CD4-positive, alpha-beta T cell treated with Interleukin-21 for 1 hour (primary cell): ENCODE results near the gene EIF2B2.
A peak's percentile ranks its signal among the peaks of the same experiment; 100 is the strongest.

ENCODE experiments used
- DNase-seq: peaks from one replicate; pipeline ENCODE4 v3.0.0-alpha.2; 2020

EIF2B2 gene

DNA sequence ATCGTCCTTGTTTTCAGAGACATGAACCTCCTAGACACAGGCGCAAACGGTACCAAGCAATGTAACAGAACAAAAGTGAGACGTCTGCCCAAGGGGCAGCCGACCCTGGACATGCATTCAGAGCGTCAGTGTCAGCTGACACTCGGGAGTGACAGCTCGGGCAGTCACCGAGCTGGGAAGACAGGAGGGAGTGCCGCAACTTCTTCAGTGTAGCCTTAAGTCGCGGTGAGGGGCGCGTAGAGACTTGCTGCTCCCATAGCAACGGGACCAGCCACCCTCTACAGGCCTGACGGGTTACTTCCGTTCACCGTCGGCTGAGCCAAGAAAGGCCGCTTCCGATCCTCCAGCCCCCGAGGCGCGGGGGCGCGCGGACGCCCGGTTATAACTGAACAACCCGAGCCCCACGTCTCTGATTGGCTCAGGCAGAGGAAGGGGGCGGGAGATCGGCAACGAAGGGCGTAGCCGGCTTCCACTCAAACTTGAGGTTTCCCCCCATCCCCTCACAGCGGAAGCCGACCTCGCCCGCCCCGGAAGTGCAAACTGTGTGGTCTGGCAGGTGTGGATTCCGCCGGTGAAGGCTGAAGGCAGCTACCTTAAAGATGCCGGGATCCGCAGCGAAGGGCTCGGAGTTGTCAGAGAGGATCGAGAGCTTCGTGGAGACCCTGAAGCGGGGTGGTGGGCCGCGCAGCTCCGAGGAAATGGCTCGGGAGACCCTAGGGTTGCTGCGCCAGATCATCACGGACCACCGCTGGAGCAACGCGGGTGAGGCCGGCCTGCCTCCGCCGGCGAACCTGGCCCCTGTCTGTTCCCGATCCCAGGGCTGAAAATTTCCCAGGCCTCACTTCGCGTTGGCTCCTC, at the start of gene EIF2B2:
EIF2B2 (plus strand) TSS at position 530 of the 858 bp plus-strand sequence; CDS start at position 600, 70 bp downstream.
- peak; percentile 99 for DNase-seq

DNA sequence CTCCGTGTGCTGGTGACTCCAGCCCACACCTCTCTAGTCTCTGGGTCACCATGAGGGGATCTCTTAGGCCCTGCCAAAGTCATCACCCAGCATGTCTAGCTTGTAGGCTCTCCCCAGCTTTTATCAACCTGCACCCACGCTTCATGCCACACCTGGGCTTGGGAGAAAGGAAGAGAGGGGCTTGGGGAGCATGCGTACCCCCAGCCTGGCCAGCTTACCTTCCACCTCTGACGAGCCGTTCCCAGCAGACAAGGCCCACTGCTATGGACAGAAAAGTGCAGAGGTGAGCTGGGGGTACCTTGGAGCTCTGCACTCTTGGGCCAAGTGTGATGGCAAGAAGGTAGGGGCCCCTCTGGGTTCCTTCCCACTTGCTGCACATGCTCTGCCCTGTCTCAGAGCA, 49.0 kb upstream of the EIF2B2 start:
- DNase-seq: no peak

DNA sequence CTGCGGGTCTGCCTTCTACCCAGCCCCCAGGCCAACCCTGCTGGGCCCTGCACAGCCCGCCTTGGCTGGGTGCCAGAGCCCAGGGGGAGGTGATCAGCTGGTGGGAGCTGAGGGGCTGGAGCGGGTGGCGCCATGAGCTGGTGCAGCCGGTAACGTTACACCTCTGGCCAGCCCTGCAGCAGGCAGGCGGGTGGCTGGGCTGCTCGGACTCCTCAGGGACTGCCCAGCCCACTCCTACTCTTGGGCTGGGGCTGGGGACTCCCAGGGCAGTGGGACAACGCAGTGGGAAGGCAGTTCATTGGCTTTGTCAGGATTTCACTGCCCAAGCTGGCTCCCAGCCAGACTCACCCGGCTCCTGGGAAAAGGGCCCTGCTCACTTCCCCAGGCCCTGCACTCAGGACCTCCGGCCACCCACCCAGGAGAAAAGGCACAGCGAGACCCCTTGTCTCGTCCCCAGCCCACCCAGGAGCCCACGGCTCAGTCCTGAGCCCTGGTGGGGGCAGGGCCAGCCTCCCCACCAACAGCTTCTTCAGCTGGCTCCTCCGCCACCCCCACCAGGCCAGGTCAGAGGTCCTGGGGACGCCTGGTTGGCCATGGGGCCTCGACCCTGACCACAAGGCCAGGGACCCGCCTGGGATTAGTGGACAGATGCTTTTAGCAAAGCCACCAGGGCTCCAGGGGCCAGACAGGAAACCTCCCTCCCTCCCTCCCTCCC, 48.3 kb upstream of the EIF2B2 start:
- DNase-seq: no peak

DNA sequence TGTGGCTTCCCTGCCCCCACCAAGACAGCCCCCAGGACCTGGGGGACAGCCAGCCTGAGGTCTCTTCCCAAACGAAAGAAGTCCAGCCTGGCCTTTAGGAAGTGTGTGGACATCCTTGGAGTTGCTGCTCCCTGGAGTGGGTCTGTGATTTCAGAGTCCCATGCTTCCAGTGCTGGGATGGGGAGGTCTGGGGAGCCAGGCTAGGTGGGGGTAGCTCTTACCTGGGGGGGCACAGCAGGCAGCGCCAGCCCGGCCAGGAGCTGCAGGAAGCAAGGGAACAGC, 47.8 kb upstream of the EIF2B2 start:
- no peak for DNase-seq

DNA sequence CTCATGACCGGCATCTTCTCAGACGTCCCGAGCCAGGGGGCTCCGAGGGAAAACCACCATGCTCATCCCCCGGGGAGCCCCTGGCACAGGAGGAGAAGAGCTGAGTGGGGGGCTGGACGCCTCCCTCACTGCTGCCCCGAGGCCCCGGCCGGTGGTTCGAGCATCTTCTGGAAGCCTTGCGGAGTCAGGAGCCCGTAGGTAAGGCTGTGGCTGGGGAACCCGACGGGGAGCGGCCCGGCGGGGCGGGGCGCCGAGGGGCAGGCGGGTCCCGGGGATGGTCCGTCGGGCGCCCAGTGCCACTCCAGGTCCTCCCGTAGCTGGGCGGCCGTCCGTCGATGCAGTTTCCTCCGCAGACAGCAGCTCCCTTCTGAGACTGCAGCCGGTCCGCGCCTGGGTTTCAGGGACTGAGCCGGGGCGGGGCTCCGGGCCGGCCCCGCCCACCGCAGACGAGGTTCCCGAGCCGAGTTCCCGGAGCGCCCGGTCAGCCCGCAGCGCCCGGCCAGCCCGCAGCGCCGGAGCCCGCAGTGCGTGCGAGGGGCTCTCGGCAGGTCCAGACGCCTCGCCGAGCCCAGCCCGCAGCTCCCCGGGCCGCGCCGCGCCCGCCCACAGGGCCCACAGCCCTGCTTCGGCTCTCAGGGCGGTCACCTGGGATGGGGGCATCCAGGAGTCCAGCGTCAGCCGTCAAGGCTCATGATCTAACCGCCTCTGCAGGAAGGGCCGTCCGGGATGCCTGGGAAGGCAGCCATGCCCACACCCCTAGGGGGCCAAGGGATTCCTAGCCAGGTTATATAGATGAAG, 47.3 kb upstream of the EIF2B2 start, which contains the start of gene PGF:
PGF (minus strand) TSS at position 369 of the 798 bp plus-strand sequence; CDS start at position 14, 355 bp downstream.
- DNase-seq: peak; percentile 36

DNA sequence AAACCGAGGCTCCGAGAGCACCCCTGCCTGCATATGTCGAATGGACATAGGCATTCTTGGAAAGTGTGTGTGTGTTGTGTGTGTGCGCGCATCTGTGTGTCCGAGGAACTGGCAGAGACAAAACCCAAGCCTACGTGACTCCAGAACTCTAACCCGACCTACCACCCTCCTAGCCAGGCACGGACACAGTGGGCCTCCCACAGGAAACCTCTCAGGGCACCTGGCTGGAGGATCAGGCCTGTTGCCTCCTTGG, 46.8 kb upstream of the EIF2B2 start:
- DNase-seq: no peak

DNA sequence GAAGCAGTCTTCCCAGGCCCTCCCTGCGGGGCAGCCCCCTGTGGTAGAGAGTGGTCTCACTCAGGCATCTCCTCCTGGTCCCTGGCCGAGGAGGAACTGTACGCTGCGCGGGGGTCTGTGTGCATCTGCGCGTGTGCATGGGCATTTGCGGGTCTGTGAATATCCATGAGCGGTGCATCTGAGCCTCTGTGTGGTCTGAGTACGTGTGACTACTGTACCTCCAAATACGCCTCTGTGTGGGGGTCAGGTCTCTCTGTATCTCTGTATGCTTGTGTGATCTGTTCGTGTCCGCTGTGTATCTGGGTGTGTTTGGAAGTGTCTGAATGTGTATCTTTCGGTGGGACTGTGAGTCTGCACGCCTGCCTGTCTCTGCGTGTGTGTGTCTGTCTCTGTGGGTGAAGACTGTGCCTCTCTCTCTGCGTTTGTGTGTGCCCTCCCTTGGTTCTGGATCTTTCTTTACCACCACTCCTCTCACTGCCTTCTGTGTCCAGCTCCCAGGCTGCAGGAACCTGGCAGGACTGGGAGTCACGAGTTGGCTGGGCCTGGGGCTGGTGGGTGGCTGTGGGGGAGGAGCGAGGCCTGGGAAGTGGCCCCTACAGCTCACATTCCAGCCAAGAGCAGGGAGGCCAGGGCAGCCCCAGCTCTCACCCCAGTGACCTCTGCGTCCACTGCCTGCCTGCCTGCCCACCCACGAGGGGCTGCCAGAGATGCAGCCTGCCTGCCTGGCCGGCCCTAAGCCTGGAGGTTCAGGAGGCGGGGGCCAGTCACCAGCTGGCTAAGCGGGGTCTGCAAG, 46.2 kb upstream of the EIF2B2 start:
- no peak for DNase-seq

DNA sequence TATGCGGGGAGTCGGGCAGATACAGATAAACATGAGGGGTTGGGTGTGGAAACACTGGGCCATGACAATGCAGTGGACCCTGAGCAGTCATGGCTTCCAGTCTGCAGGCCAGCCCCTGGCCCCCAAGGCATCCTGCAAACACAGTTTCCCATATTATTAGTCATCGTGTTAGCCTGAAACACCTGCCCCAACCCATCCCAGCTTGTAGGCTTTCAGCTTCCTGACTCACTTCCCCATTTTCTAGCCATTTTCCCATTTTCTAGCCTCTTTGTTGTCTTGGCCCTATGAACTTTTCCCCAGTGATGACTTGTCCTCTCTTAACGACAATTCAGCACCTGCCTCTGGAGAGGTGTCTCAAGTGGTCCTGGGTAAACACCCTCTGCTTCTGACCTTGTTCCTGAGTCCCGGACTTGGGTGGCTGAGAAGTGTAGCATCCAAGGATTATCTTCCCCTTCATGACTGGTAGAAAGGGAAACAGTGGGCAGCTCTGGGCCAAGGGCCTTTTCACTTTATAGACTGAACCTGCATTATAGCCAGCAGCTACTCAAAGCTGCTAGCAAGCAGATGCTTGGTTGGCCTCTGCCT, 43.0 kb upstream of the EIF2B2 start:
- DNase-seq: no peak

DNA sequence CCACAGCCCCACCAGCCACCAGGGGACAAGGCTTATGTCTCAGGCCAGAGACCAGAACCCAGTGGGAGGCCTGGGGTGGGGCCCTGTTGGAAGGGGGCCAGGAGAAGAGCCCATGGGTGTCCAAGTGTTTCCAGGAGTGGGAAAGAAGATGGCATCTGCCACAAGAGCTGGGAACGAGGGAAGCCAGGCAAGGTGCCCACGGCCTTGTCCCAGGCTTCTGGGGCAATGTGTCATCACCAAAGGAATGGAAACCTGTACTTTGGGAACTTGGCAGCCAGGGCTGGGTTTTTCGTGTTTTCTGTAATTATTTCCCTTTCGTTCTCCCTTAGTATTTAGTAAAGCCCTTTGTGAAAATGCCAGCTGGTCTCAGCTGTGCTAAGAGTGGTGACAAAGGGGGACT, 42.0 kb upstream of the EIF2B2 start:
- no peak for DNase-seq

DNA sequence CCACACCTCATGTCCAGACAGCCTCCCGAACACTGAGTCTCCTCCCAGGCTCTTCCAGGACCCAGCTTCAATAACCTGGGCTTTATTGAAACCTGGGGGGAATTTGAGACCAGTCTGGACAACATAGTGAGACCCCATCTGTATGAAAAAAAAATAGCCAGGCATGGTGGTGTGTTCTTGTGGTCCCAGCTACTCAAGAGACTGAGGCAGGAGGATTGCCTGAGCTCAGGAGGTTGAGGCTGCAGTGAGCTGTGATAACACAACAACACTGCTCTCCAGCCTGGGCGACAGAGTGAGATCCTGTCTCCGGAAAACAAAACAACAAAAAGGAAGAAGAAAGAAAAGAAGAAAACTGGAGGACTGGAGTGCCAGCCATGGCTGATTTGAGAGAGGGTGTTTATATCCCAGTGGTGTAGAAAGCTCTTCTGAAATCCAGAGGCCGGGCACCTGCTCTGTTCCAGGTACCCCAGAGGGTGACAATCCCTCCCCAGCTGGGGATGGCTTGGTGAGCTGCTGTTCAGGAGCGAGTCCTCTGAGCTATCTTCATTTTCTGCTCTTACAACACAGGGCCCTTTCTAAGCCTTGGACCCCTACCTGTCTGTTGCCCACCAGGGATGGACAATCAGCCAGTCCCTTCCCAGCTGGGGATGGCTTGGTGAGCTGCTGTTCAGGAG, 41.3 kb upstream of the EIF2B2 start:
- no peak for DNase-seq

DNA sequence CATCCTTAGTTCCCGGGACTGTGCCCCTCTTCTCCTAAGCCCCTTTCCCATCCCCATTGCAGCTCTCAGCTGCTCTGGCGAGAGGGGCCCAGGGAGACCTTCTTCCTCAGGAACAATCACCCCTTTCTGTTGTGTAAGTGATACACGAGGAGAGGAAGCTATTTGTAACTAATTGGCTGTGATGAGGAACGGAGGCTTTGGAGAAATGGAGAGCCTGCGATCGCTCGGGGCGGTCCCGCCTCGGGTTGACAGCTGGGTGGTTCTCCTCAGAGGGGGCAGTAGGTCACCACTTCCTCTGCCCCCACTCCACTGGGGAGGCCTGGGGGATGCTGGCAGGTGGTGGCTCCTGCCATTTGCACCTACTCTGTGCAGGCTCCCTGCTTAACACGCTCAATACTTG, 40.7 kb upstream of the EIF2B2 start:
- no peak for DNase-seq

DNA sequence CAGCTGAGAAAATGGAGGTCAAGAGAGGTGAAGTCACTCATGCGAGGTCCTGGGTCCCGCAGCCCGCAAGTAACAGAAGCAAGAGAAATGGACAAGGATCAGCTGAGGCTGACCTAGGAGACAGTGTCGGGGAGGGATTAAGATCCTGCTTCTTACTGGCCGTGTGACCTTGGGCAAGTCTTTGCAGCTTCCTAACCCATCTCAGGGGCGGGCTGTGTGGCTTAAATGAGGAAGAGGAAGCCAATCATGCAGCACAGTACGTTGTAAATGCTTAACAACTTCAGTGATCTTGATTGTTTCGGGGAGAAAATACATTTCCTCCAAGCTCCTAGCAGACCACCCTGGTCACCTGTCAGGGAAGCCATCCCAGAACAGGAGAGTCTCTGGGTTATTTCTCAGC, 40.2 kb upstream of the EIF2B2 start:
- no peak for DNase-seq

DNA sequence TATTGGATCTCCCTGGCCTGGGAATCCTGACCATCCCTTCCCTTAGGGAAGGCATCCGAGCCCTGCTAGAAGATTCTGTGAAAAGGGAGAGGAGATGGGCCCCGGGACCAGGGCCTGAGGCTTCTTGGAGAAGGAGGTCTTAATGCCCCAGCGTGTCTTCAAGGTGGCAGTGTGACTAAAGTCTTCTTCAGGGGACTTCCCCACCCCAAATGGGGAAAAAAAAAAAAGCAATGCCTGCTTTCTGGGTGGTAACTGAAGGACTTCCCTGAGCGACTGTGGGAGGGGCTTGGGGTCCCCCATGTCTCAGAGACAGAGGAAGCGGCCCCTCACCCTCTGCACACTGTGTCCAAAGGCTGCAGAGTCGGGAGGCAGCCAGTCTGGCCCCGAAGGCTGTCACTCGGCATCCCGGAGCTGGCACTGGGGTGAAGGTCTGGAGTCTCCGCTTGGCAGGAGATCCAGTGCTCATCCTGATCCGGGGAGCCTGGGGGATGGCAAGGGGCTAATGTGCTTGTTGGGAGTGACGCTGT, 39.5 kb upstream of the EIF2B2 start:
- no peak for DNase-seq

DNA sequence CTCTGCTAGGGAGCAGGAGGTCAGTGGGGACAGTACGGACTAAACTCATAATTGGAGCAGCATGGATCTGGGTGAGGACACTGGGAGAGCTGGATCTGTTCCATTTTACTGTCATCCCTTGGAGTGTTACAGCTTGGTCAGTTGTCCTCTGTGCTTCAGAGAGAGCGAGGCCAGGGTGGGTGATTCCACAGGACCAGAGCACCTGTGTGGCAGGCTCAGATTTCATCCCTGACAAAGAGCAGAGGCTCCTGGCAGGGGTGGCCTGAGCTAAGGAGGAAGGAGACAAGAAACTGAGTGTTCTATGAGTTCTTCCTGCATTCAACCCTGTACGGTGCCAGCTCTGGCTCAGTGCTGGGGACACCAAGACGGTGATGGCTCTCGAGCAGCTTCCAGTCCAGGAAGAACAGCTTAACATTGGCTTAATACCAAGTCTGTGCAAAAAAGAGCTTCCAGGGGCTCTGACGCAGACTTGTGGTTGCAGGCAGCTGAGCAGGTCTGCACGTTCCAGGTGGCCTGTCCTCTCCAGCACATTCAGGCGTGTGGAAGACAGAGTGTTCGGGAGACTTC, 38.9 kb upstream of the EIF2B2 start:
- DNase-seq: no peak

DNA sequence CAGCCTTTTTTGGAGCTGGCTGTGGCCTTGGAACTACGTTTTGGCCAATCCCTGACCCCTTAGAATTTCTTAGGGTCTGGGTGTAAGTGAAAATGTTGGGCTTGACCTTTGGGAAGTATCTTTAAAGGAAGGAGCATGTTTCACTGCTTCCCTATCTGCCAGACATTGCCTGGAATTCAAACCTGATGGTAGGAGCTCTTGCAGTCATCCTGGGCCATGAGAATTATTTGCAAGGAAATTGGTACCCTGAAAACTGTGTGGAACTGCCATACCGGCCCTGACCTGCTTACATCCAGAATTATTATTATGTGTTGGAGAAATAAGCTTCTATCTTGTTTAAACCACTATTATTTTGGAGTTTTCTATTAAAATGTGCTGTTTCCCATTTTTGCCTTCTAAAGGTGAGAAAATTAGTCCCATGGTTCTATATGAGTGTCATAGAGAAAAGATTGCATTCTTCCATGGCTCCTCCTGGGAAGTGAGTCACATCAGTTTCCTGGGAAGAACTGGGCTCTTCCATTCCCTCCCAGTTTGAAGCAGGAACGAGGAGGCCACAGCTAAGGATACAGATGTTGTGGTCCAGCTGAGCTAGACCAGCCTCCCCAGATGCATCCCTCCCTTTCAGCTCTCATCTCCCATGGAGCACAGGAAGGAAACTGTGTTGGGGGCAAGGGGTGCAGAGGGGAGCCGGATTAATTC, 37.8 kb upstream of the EIF2B2 start:
- no peak for DNase-seq

DNA sequence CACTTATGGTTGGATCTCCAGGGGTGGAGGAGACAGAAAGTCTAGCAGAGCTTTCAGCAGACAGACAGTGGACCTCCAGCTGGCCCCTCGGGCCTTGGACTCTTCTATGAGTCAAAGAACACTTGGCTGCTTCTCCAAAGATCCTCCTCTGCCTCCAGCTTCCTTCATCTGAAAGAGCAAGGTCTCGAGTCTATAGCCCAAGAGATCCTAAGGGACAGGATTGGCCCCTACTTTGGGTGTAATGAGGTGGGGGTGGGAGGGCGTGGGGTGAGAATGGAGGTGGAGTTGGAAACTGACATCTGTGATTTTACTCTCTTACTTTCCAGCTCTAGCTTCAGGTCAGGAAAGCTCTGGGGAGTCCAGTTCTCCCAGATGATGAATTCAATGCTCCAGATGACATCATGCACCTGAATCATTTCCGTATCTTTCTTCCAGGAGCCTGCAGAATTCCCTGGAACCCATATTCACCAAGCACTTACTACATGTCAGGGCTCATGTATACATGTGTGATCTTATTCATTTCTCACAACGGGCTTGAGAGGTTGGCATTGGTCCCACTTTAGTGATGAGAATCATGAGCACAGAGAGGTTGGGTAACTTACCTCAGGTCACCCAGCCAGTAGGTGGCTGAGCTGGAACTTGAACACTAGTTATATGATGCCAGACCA, 37.1 kb upstream of the EIF2B2 start:
- DNase-seq: no peak

DNA sequence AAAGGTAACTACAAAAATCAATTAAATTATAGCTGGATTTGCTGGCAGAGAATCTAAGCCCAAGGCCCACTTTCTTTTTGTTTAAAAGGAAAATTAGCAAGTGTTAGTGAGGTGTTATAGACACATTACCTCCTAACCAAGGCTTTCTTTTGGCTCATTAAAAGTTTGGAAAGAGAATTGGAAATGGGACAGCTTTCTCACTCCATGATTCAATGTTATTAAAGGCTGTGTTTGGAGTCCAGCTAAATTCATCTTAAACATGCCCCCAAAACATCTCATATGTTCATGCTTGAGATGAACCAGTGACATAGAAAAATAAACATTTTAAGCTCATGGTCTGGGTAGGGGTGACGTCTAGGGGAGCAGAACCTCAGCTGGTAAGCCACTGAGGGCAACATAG, 33.9 kb upstream of the EIF2B2 start:
- DNase-seq: no peak

DNA sequence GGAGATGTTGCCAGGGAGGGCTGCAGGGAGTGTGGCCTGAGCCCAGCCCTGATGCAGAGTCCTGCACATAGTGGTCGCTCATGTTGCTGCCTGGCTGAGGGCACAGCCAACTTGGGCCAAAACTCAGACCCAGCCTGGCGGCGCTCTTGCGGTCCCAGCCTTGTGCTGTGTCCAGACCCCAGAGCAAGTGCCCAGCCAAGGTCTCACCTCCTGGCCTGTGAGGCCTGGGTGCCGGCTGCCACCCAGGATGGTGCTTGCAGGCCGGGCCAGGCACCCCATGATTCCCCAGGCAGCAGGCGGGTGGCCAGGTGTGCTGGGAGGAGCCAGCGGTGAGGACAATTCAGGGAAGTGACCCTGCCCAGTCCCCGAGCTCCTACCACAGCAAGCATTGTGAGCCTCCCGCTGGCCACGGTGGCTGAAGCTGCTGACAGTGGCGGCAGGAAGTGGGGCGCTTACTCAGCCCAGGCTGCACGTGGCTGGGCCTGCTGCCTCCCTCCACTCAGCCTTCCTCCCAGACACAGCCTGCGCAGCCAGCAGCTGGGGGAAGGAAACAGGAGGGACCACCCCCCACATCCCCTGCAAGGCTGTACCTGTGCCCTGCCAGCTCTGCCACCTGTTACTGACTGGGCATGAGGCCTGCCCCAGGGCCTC, 29.6 kb upstream of the EIF2B2 start:
- DNase-seq: no peak

DNA sequence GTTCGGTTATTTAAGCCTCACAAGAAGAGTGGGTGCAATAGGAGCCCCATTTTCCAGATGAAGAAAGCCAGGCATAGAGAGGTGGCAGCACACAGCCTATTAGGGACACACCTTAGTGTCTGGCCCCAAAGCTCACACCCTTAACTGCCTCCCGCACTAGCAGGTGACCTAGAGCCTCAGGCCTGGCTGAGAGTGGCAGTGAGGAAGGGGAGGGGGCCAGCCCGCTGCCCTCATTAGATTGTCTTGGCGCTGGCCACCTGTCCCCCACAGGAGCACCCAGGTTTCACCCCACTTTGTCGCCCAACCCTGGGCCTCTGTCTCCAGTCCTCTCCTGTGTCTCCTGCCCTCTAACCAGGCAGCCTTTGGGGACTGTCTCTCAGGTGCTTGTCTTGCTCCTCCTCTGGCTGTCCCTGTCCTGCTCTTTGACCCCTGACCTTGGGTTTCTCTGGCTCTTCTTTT, 28.8 kb upstream of the EIF2B2 start:
- no peak for DNase-seq
